Stomach smooth muscle (tissue), 2 donors: ENCODE data around the gene DUOX2.

Experiments used
- H3K27ac ChIP-seq: one replicate; pipeline ENCODE4 v1.7.0; 2013; ENCODE audit warnings: mild to moderate bottlenecking, low read length, inconsistent platforms
- H3K27me3 ChIP-seq, 2 donors: one replicate each; pipeline ENCODE4 v1.7.0; 2013; ENCODE audit warnings: low read length in 2 of 2; ENCODE audit not compliant: insufficient read depth in 2 of 2, control insufficient read depth in 1 of 2
- H3K36me3 ChIP-seq, 2 donors: one replicate each; pipeline ENCODE4 v1.7.0; 2013; ENCODE audit warnings: low read length in 2 of 2; ENCODE audit not compliant: control insufficient read depth in 2 of 2, insufficient read depth in 2 of 2
- H3K4me1 ChIP-seq: one replicate; pipeline ENCODE4 v1.7.0; 2013; ENCODE audit warnings: low read length; ENCODE audit not compliant: control insufficient read depth, insufficient read depth
- H3K4me3 ChIP-seq, 2 donors: one replicate each; pipeline ENCODE4 v1.7.0; 2013; ENCODE audit warnings: low read length in 2 of 2
- H3K9ac ChIP-seq, 2 donors: one replicate each; pipeline ENCODE4 v1.7.0; 2013; ENCODE audit warnings: low read length in 2 of 2, mild to moderate bottlenecking in 1 of 2
- H3K9me3 ChIP-seq, 2 donors: one replicate each; pipeline ENCODE4 v1.7.0; 2013; ENCODE audit warnings: low read length in 2 of 2; ENCODE audit not compliant: control insufficient read depth in 2 of 2
- donor health status: healthy.
- donor health status: Pancreatic carcinoma.

Gene DUOX2

GRCh38 chr15:45118996-45119395 is 5.0 kb upstream of the DUOX2 start:
- Histone ChIP-seq H3K9me3 (no peaks in the 10 kb centered on the region), H3K27me3 (peaks cover 58 to 62% of the 10 kb centered on the region in 2 donors), H3K4me3 (no peak overlapping the region), H3K9ac (no peak overlapping the region), H3K4me1 (peaks cover 13% of the 10 kb centered on the region), H3K27ac (no peak overlapping the region), H3K36me3 (no peaks in the 10 kb centered on the region)

GRCh38 chr15:45118131-45118588 is 4.2 kb upstream of the DUOX2 start:
- peaks cover 66 to 67% of the 10 kb centered on the region in 2 donors for H3K27me3 ChIP-seq
- H3K4me3 ChIP-seq = peak overlapping the region in 1 of 2 donors; percentile 52
- no peak overlapping the region for H3K27ac ChIP-seq
- no peak overlapping the region for H3K9ac ChIP-seq
- peaks cover 14% of the 10 kb centered on the region for H3K4me1 ChIP-seq
- no peaks in the 10 kb centered on the region for H3K36me3 ChIP-seq
- H3K9me3 ChIP-seq = no peaks in the 10 kb centered on the region

DNA sequence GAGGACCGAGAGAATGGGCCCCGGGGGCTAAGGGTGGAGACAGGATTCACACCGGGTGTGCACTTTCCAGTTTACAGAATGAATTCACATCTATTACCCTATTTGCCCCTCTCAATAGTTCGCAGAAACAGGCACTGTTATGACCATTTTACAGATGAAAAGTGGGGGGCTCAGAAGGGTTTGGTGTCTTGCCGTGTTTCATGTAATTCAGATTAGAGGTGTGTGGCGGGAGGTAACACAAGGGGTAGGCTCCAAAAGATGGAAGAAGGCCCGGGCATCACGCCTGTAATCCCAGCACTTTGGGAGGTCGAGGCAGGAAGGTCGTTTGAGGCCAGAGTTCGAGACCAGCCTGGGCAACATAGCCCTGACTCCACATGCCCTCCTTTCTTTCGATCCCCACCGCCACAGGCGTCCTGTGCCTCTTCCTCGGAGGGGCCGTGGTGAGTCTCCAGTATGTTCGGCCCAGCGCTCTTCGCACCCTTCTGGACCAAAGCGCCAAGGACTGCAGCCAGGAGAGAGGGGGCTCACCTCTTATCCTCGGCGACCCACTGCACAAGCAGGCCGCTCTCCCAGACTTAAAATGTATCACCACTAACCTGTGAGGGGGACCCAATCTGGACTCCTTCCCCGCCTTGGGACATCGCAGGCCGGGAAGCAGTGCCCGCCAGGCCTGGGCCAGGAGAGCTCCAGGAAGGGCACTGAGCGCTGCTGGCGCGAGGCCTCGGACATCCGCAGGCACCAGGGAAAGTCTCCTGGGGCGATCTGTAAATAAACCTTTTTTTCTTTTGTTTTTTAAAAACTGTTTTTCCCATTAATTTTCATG is 3.5 kb upstream of the DUOX2 start:
- Histone ChIP-seq H3K27me3 (peaks cover 68 to 69% of the 10 kb centered on the region in 2 donors), H3K4me1 (peaks cover 20% of the 10 kb centered on the region), H3K27ac (no peak overlapping the region), H3K4me3 (peak overlapping the region; percentile 7 to 55), H3K36me3 (no peaks in the 10 kb centered on the region), H3K9ac (no peak overlapping the region), H3K9me3 (no peaks in the 10 kb centered on the region)

GRCh38 chr15:45116482-45117307 is 2.7 kb upstream of the DUOX2 start:
- Histone ChIP-seq H3K4me3 (peak overlapping the region; percentile 4 to 55), H3K36me3 (no peaks in the 10 kb centered on the region), H3K9ac (no peak overlapping the region), H3K9me3 (no peaks in the 10 kb centered on the region), H3K27me3 (peaks cover 76% of the 10 kb centered on the region in 2 donors), H3K4me1 (peaks cover 20% of the 10 kb centered on the region), H3K27ac (no peak overlapping the region)

GRCh38 chr15:45116006-45116481 is 2.1 kb upstream of the DUOX2 start:
- peaks cover 76 to 81% of the 10 kb centered on the region in 2 donors for H3K27me3 ChIP-seq
- H3K9me3 ChIP-seq = no peaks in the 10 kb centered on the region
- no peak overlapping the region for H3K4me3 ChIP-seq
- peaks cover 20% of the 10 kb centered on the region for H3K4me1 ChIP-seq
- no peak overlapping the region for H3K27ac ChIP-seq
- no peaks in the 10 kb centered on the region for H3K36me3 ChIP-seq
- H3K9ac ChIP-seq = no peak overlapping the region

- no peak overlapping the region for H3K9ac ChIP-seq
- H3K27ac ChIP-seq = no peak overlapping the region
- H3K9me3 ChIP-seq = no peaks in the 10 kb centered on the region
- no peaks in the 10 kb centered on the region for H3K36me3 ChIP-seq
- H3K27me3 ChIP-seq = peaks cover 77 to 78% of the 10 kb centered on the region in 2 donors
- peaks cover 20% of the 10 kb centered on the region for H3K4me1 ChIP-seq
- H3K4me3 ChIP-seq = no peak overlapping the region
Measured at GRCh38 chr15:45115312-45115820, 1.4 kb upstream of the DUOX2 start.

DNA sequence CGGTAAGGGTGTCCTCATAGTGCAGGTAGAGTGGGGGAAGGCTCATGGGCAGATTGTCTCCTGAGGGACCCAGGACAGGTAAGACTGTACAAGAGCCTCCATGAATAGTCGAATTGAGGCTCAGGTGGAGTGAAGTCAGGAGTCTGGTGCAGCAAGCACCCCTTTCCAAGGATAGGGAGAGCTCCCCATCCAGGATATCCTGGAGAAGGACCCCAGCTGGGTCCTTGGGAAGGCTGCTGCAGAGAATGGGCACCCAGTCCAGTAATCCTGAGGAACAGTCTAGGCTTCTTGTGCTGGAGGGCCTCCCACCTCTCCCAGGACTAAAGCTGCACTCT is 746 bp upstream of the DUOX2 start:
- no peaks in the 10 kb centered on the region for H3K9me3 ChIP-seq
- no peaks in the 10 kb centered on the region for H3K36me3 ChIP-seq
- H3K27me3 ChIP-seq = peaks cover 79 to 80% of the 10 kb centered on the region in 2 donors
- no peak overlapping the region for H3K4me3 ChIP-seq
- H3K4me1 ChIP-seq = peaks cover 20% of the 10 kb centered on the region
- no peak overlapping the region for H3K27ac ChIP-seq
- H3K9ac ChIP-seq = no peak overlapping the region

GRCh38 chr15:45113380-45113990 is 487 bp downstream of the DUOX2 start:
- H3K36me3 ChIP-seq = no peaks in the 10 kb centered on the region
- peaks cover 78 to 81% of the 10 kb centered on the region in 2 donors for H3K27me3 ChIP-seq
- H3K9ac ChIP-seq = no peak overlapping the region
- H3K4me3 ChIP-seq = no peak overlapping the region
- no peaks in the 10 kb centered on the region for H3K9me3 ChIP-seq
- peaks cover 20% of the 10 kb centered on the region for H3K4me1 ChIP-seq
- no peak overlapping the region for H3K27ac ChIP-seq

DNA sequence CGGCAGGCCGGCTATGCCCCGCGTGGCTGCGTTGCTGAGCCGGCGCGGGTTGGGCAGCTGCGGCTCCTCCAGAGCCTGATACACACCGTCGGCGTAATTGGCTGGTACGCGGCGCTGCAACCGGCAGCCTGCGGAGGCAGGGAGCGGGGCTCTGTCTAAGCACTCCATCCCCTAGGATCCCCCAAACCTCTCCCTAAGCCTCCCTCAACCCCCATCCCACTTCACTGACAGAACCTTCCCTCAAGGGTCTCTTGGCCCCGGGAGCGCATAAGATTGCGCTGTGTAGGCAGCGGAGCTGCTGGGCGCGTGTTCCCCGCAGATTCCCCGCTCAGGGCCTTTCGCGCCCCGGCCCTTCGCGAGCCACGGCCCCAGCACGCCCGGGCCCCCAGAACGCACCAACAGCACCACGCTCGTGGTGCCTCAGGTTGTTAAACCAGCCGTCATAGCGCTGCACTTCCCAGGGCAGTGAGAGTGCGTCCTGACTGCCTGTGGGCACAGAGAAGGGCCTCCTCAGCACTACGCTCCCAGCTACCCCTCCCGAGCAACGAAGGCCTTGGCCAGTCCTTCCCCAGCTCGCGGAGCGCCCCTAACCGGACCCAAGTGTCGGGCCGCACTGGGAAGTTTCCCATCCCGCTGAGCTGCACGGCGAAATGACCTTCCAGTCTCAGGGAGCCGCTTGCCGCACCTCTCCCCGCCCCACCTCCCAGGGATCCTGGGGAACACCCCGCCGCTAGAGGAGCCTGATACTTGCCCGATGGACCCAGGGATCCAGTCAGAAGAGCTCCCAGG is 1.2 kb downstream of the DUOX2 start:
- Histone ChIP-seq H3K9ac (no peak overlapping the region), H3K9me3 (no peaks in the 10 kb centered on the region), H3K27ac (no peak overlapping the region), H3K27me3 (peaks cover 75 to 84% of the 10 kb centered on the region in 2 donors), H3K4me3 (peak overlapping the region in 1 of 2 donors; percentile 29), H3K4me1 (peaks cover 20% of the 10 kb centered on the region), H3K36me3 (no peaks in the 10 kb centered on the region)

- Histone ChIP-seq H3K4me3 (peak overlapping the region in 1 of 2 donors; percentile 29), H3K27ac (no peak overlapping the region), H3K9me3 (no peaks in the 10 kb centered on the region), H3K9ac (no peak overlapping the region), H3K4me1 (peaks cover 18% of the 10 kb centered on the region), H3K27me3 (peaks cover 69 to 78% of the 10 kb centered on the region in 2 donors), H3K36me3 (no peaks in the 10 kb centered on the region)
Measured at GRCh38 chr15:45112143-45112590, 1.8 kb downstream of the DUOX2 start.
